GM12878 (cell line): ENCODE data around the gene CASP6. TPM values are rescaled to one million over a fixed set of nuclear protein-coding genes. Genes with fewer than 3 reads are reported as not detected.

Experiments used
- ATAC-seq: fragments of 200-7000 bp; cut with Tn5 transposase; 3 replicates; pipeline ENCODE4 v1.9.1; 2020; ENCODE audit warnings: mild to moderate bottlenecking, moderate library complexity
- BruUV-seq: library from RNA; stranded (reverse); fragments of 400-500 nt; replicated peaks from 2 replicates; lab custom pipeline; 2021; lab: Mats Ljungman, UMichigan
- CTCF ChIA-PET: fragments of 300-600 bp; sonication (Branson Sonifier 250); formaldehyde crosslinking; extraction: SDS; loops from one replicate; lab custom pipeline; 2021; ENCODE audit warnings: inconsistent platforms; lab: Yijun Ruan, JAX
- POLR2A ChIA-PET: fragments of 350-600 bp; formaldehyde crosslinking; extraction: SDS; loops from one replicate; lab custom pipeline; 2021; ENCODE audit warnings: inconsistent platforms; lab: Charles Lee
- RAD21 ChIA-PET: fragments of 300-600 bp; sonication (Branson Sonifier 250); formaldehyde crosslinking; loops from one replicate; lab custom pipeline; 2023; ENCODE audit warnings: antibody characterized with exemption; ENCODE audit not compliant: unreplicated experiment; lab: Charles Lee
- SMC1A ChIA-PET: fragments of 300-600 bp; sonication (Branson Sonifier 250); formaldehyde crosslinking; loops from one replicate; lab custom pipeline; 2023; ENCODE audit not compliant: unreplicated experiment, uncharacterized antibody; lab: Charles Lee
- DNase-seq: peaks from one replicate; pipeline ENCODE4 v3.0.0-alpha.2; 2011; ENCODE audit warnings: low read depth, low spot score
- FAIRE-seq: peaks from 3 replicates; lab custom pipeline; 2011; peaks lifted over from hg19 to GRCh38; lab: Jason Lieb, UNC
- H2AFZ ChIP-seq: 2 replicates; pipeline ENCODE4 v1.6.0; 2011; ENCODE audit warnings: low read depth, low read length, control low read depth; ENCODE audit not compliant: control insufficient read depth
- H3K27ac ChIP-seq: 2 replicates; pipeline ENCODE4 v1.5.1; 2011; ENCODE audit warnings: control low read depth; ENCODE audit not compliant: control insufficient read depth, insufficient read depth
- H3K27me3 ChIP-seq, 2 experiments: replicated peaks in 1 of 2; 2 replicates each; pipeline versions ENCODE4 v1.6.0 to v1.6.1; 2011; ENCODE audit warnings: low read length in 1 of 2; ENCODE audit not compliant: control insufficient read depth in 2 of 2, insufficient read depth in 2 of 2
- H3K36me3 ChIP-seq, 2 experiments: 2 replicates each; pipeline ENCODE4 v1.5.1; 2011; ENCODE audit warnings: low read length in 1 of 2; ENCODE audit not compliant: control insufficient read depth in 2 of 2, insufficient read depth in 2 of 2
- H3K4me1 ChIP-seq: 2 replicates; pipeline ENCODE4 v1.6.1; 2011; ENCODE audit warnings: mild to moderate bottlenecking, low read length, moderate library complexity, mixed read lengths; ENCODE audit not compliant: control insufficient read depth, insufficient read depth
- H3K4me2 ChIP-seq: 2 replicates; pipeline ENCODE4 v1.6.0; 2011; ENCODE audit warnings: control low read depth; ENCODE audit not compliant: control insufficient read depth, insufficient read depth
- H3K4me3 ChIP-seq: fragments of 200-600 bp; sonication (generic); 2 replicates; pipeline ENCODE4 v1.5.1; 2016
- H3K79me2 ChIP-seq: 2 replicates; pipeline ENCODE4 v1.6.0; 2011; ENCODE audit warnings: low read length; ENCODE audit not compliant: control insufficient read depth, insufficient read depth
- H3K9ac ChIP-seq: 2 replicates; pipeline ENCODE4 v1.8.0; 2011; ENCODE audit warnings: low read length, control low read depth, mixed read lengths; ENCODE audit not compliant: control insufficient read depth, insufficient read depth
- H3K9me3 ChIP-seq: replicated peaks from 3 replicates; pipeline ENCODE4 v1.5.1; 2011; ENCODE audit warnings: mild to moderate bottlenecking, low read length; ENCODE audit not compliant: control insufficient read depth, insufficient read depth
- H4K20me1 ChIP-seq: 2 replicates; pipeline ENCODE4 v1.6.0; 2011; ENCODE audit not compliant: control insufficient read depth, insufficient read depth
- BMI1 ChIP-seq: fragments of 450-650 bp; IDR thresholded peaks from 2 replicates; pipeline ENCODE4 v1.6.1; 2016; ENCODE audit warnings: mild to moderate bottlenecking, moderate library complexity, borderline replicate concordance
- ESRRA ChIP-seq: IDR thresholded peaks from 2 replicates; pipeline ENCODE4 v1.6.1; 2012; ENCODE audit warnings: mild to moderate bottlenecking, low read length, improper control_type of control experiment
- HSF1 ChIP-seq: fragments of 150-350 bp; IDR thresholded peaks from 2 replicates; pipeline ENCODE4 v1.6.1; 2014; ENCODE audit warnings: mild to moderate bottlenecking, low read depth, low read length
- MEF2B ChIP-seq: fragments of 450-650 bp; IDR thresholded peaks from 2 replicates; pipeline ENCODE4 v1.6.1; 2018; ENCODE audit warnings: mild to moderate bottlenecking, moderate library complexity; ENCODE audit not compliant: partially characterized antibody, poor library complexity, severe bottlenecking
- MLLT1 ChIP-seq: fragments of 450-650 bp; IDR thresholded peaks from 2 replicates; pipeline ENCODE4 v1.6.1; 2016; ENCODE audit warnings: mild to moderate bottlenecking
- RUNX3 ChIP-seq: IDR thresholded peaks from 2 replicates; pipeline ENCODE4 v1.6.1; 2012; ENCODE audit warnings: low read length, inconsistent platforms
- TCF7 ChIP-seq: IDR thresholded peaks from 2 replicates; pipeline ENCODE4 v1.6.1; 2014; ENCODE audit warnings: antibody characterized with exemption, borderline replicate concordance
- ZBTB4 ChIP-seq: fragments of 450-650 bp; formaldehyde crosslinking; IDR thresholded peaks from 2 replicates; pipeline ENCODE4 v1.4.0; 2022; ENCODE audit warnings: mild to moderate bottlenecking, moderate library complexity
- WGBS: methylation state at CpG from one replicate; pipeline ENCODE4 v1.1.6; 2016; ENCODE audit warnings: low lambda C conversion rate; ENCODE audit not compliant: insufficient replicate concordance, insufficient coverage; ENCODE audit errors: missing lambda C conversion rate; 5-methylcytosine and 5-hydroxymethylcytosine counted together
- in situ Hi-C: fragments of 300-500 bp; cut with MboI; formaldehyde crosslinking; loops from 9 replicates; pipeline ENCODE4 v1.14.3; 2018; ENCODE audit warnings: mixed read lengths
- intact Hi-C: fragments of 100-400 bp; cut with micrococcal nuclease; formaldehyde crosslinking; loops from one replicate; pipeline ENCODE4 v1.14.2; 2022; ENCODE audit not compliant: unreplicated experiment
- polyA plus RNA-seq, 11 experiments: library from polyadenylated mRNA; depleted of rRNA in 4 of 11; unstranded in 6 of 11; stranded (reverse) in 5 of 11; fragments of >200 nt; fragmentation: Nextera tagmentation in 4 of 11; fragmentation: Illumina TruSeq in 1 of 11; extraction: Ambion mirVana in 4 of 11; extraction: Trizol in 1 of 11; gene quantifications; 1 replicate in 1 of 11; 2 replicates in 10 of 11; pipeline versions ENCODE4 v1.2.1 to v1.2.3, GENCODE V29; 2011 to 2016; ENCODE audit warnings: inconsistent platforms in 2 of 11, missing spikeins in 2 of 11, low read depth in 1 of 11
- total RNA-seq, 4 experiments: library from RNA; depleted of rRNA in 3 of 4; stranded (reverse); fragments of >200 nt in 3 of 4; fragmentation: Illumina TruSeq in 1 of 4; extraction: Trizol in 1 of 4; gene quantifications; 2 replicates each; pipeline versions ENCODE4 v1.2.1 to v1.2.3, GENCODE V29; 2013 to 2021

Gene CASP6
- total and polyA plus RNA-seq, 10 of the 15 experiments (the other 5 are each of a cell fraction or from before 2014, with no cell fraction given) = 20.0 to 66.8 (median 30.8) TPM

GRCh38 chr4:109690690-109691410 is 12.4 kb downstream of the CASP6 start:
- RAD21 ChIA-PET = no interaction called here
- ATAC-seq (peak; percentile 93), DNase-seq (peak; percentile 31), FAIRE-seq (peak; percentile 70)
- Histone ChIP-seq H3K4me2 (peak overlapping the region; percentile 28), H4K20me1 (no peaks in the 10 kb centered on the region), H3K9ac (no peak overlapping the region), H2AFZ (no peak overlapping the region), H3K27me3 (no peaks in the 10 kb centered on the region), H3K27ac (no peak overlapping the region; the same call in 1 of the 2 replicates), H3K9me3 (no peaks in the 10 kb centered on the region), H3K36me3 (peaks cover 0 to 18% of the 10 kb centered on the region in 2 experiments; a peak in 2 of 4 replicates), H3K4me3 (no peak overlapping the region), H3K4me1 (peaks cover 4% of the 10 kb centered on the region; the same call in 1 of the 2 replicates), H3K79me2 (no peaks in the 10 kb centered on the region)
- intact Hi-C loops (no loop called here), in situ Hi-C loops (no loop called here)
- SMC1A ChIA-PET = interaction anchor here (1.1 to 3.6 kb wide), 4 partner anchors 9 to 103 kb away, joined by 3 to 18 read pairs (median 4); partner anchors contain the start of gene CASP6
- POLR2A ChIA-PET = interaction anchor here (0.6 to 2.4 kb wide), 2 partner anchors 10 to 258 kb away, joined by 4 to 13 read pairs; no protein-coding TSS in a partner anchor
- CTCF ChIA-PET = interaction anchor here (0.5 to 1.6 kb wide), 2 partner anchors 10 to 59 kb away, joined by 3 to 11 read pairs; no protein-coding TSS in a partner anchor
- no peak for TF ChIP-seq MEF2B
- peak; percentile 32 for TF ChIP-seq RUNX3
- no TSS peak for BruUV-seq
- WGBS = 25% methylated on average over 6 of the region's 6 CpGs

- RAD21 ChIA-PET = interaction anchor here (1.0 kb wide), 1 partner anchor 132 kb away, joined by 3 read pairs; no protein-coding TSS in a partner anchor
- SMC1A ChIA-PET = interaction anchor here (0.7 to 1.4 kb wide), 5 partner anchors 15 to 228 kb away, joined by 3 to 7 read pairs (median 3); no protein-coding TSS in a partner anchor
- TF ChIP-seq MLLT1 (no peak), TCF7 (no peak), ESRRA (no peak), BMI1 (no peak), HSF1 (no peak), RUNX3 (no peak), ZBTB4 (CRISPR knock-in tag) (no peak)
Measured at GRCh38 chr4:109684727-109685126, 18.5 kb downstream of the CASP6 start.

More at GRCh38 chr4:109684727-109685126, 18.5 kb downstream of the CASP6 start:
- POLR2A ChIA-PET = interaction anchor here (1.7 kb wide), 1 partner anchor 16 kb away, joined by 4 read pairs; no protein-coding TSS in a partner anchor
- ATAC-seq = no peak
- no peak overlapping the region for H3K4me3 ChIP-seq
- CTCF ChIA-PET = interaction anchor here (1.2 to 1.7 kb wide), 4 partner anchors 14 to 294 kb away, joined by 3 to 4 read pairs (median 4); no protein-coding TSS in a partner anchor
- no peak for DNase-seq
- H2AFZ ChIP-seq = no peak overlapping the region
- FAIRE-seq = no peak
- no TSS peak for BruUV-seq
- intact Hi-C loops (no loop called here), in situ Hi-C loops (no loop called here)
- H4K20me1 ChIP-seq = no peaks in the 10 kb centered on the region
- H3K4me1 ChIP-seq = no peaks in the 10 kb centered on the region
- H3K36me3 ChIP-seq = no peaks in the 10 kb centered on the region; a peak in 2 of 4 replicates
- no peaks in the 10 kb centered on the region for H3K79me2 ChIP-seq
- no peak overlapping the region for H3K9ac ChIP-seq
- no peaks in the 10 kb centered on the region for H3K9me3 ChIP-seq
- no peak overlapping the region for H3K4me2 ChIP-seq
- no peaks in the 10 kb centered on the region for H3K27me3 ChIP-seq
- H3K27ac ChIP-seq = no peak overlapping the region
